ENCODE data around the gene LMAN2L.
A peak's percentile ranks its signal among the peaks of the same experiment; 100 is the strongest.

Gene LMAN2L

GRCh38 chr2:96665083-96665569 lies 74.7 kb downstream of the LMAN2L start:
- peak in 1 of 10 donors; percentile 66 for DNase-seq
- intact Hi-C loops (cut with DNase I), result no loop called here

GRCh38 chr2:96664366-96664925 lies 75.4 kb downstream of the LMAN2L start:
- intact Hi-C loops (cut with DNase I), result no loop called here
- no peak for DNase-seq

- intact Hi-C loops (cut with DNase I), result no loop called here
- DNase-seq, result peak in 1 of 10 donors; percentile 29
These were observed 76.0 kb downstream of the LMAN2L start for GRCh38 chr2:96663829-96664228.

- intact Hi-C loops (cut with DNase I), result no loop called here
These were observed 76.7 kb downstream of the LMAN2L start for GRCh38 chr2:96663177-96663576.

GRCh38 chr2:96662360-96662759 lies 77.5 kb downstream of the LMAN2L start:
- intact Hi-C loops (cut with DNase I), result no loop called here
- DNase-seq, result peak in 1 of 10 donors; percentile 27

More at GRCh38 chr2:96663177-96663576, 76.7 kb downstream of the LMAN2L start:
- DNase-seq, result peak in 1 of 10 donors; percentile 8

- intact Hi-C loops (cut with DNase I), result no loop called here
- DNase-seq, result peak in 2 of 10 donors; percentile 12 to 27
These were observed 78.5 kb downstream of the LMAN2L start for GRCh38 chr2:96661324-96661723.

- DNase-seq, result no peak
- intact Hi-C loops (cut with DNase I), result no loop called here
These were observed 83.3 kb downstream of the LMAN2L start for GRCh38 chr2:96656540-96656939.

Data from posterior cingulate gyrus (tissue), 11 donors.